WTC11 (cell line): ENCODE data around the gene DOCK7.

Source experiments
- ATF1 ChIP-seq: sonication (generic); formaldehyde crosslinking; IDR thresholded peaks from 2 replicates; pipeline ENCODE4 v1.8.1; 2023; ENCODE audit warnings: mild to moderate bottlenecking, moderate library complexity, missing genetic modification reagents
- CREB1 ChIP-seq: sonication (generic); formaldehyde crosslinking; IDR thresholded peaks from 2 replicates; pipeline ENCODE4 v1.8.0; 2023; ENCODE audit warnings: mild to moderate bottlenecking, missing genetic modification reagents
- CREM ChIP-seq: sonication (generic); formaldehyde crosslinking; IDR thresholded peaks from 2 replicates; pipeline ENCODE4 v1.8.1; 2022; ENCODE audit warnings: mild to moderate bottlenecking, missing genetic modification reagents, moderate library complexity
- ESRRA ChIP-seq: sonication (generic); formaldehyde crosslinking; IDR thresholded peaks from 2 replicates; pipeline ENCODE4 v1.8.1; 2022; ENCODE audit warnings: mild to moderate bottlenecking, missing genetic modification reagents, borderline replicate concordance
- NFYB ChIP-seq: sonication (generic); formaldehyde crosslinking; conservative IDR thresholded peaks from 2 replicates; pipeline ENCODE4 v1.8.0; 2022; ENCODE audit warnings: low read depth, missing genetic modification reagents
- PRRX2 ChIP-seq: fragments of 250-450 bp; sonication (Bioruptor Pico); IDR thresholded peaks from 2 replicates; pipeline ENCODE4 v1.8.0; 2021; ENCODE audit warnings: mild to moderate bottlenecking
- TCF7 ChIP-seq: sonication (generic); formaldehyde crosslinking; IDR thresholded peaks from 2 replicates; pipeline ENCODE4 v1.8.0; 2022; ENCODE audit warnings: mild to moderate bottlenecking, low read depth, missing genetic modification reagents, moderate library complexity
- ZNF121 ChIP-seq: sonication (generic); formaldehyde crosslinking; IDR thresholded peaks from 2 replicates; pipeline ENCODE4 v1.8.0; 2023; ENCODE audit warnings: missing genetic modification reagents
- ZNF396 ChIP-seq: fragments of 250-450 bp; sonication (Bioruptor Pico); IDR thresholded peaks from 2 replicates; pipeline ENCODE4 v1.8.0; 2021; ENCODE audit warnings: mild to moderate bottlenecking, moderate library complexity, borderline replicate concordance
- TF ChIP-seq, protein P1 (sequence below): fragments of 200-600 bp; IDR thresholded peaks from 2 replicates; pipeline ENCODE4 v1.8.0; 2022; ENCODE audit warnings: antibody characterized with exemption
- TF ChIP-seq, protein P2 (sequence below): sonication (generic); formaldehyde crosslinking; IDR thresholded peaks from 2 replicates; pipeline ENCODE4 v1.8.0; 2022; ENCODE audit warnings: mild to moderate bottlenecking, missing genetic modification reagents
- TF ChIP-seq, protein P3 (sequence below): sonication (generic); formaldehyde crosslinking; IDR thresholded peaks from 2 replicates; pipeline ENCODE4 v1.8.0; 2022; ENCODE audit warnings: mild to moderate bottlenecking, missing genetic modification reagents
- TF ChIP-seq, protein P4 (sequence below): sonication (generic); formaldehyde crosslinking; IDR thresholded peaks from 2 replicates; pipeline ENCODE4 v1.8.0; 2022; ENCODE audit warnings: mild to moderate bottlenecking, missing genetic modification reagents
- TF ChIP-seq, protein P5 (sequence below): sonication (generic); formaldehyde crosslinking; IDR thresholded peaks from 2 replicates; pipeline ENCODE4 v1.8.0; 2023; ENCODE audit warnings: missing genetic modification reagents, mild to moderate bottlenecking, borderline replicate concordance

DNA sequence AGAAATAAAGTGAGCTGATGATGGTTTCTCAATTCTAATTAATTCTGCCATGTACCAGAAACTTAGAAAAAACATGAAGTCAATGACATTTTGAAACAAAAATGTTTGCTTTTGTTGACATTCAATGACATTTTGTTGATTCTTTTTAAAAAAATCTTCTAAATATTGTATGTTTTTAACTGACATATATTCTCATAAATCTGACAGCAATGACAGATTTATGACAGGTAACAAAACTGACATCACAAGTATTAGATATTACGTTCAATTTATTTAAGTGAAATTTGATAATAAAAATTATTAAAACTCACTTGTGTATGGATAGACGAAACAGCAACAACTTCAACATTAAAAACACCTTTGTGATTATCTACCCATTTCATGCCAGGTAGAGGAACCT is 126.9 kb downstream of the DOCK7 start:
- TF ChIP-seq, protein P1, sequence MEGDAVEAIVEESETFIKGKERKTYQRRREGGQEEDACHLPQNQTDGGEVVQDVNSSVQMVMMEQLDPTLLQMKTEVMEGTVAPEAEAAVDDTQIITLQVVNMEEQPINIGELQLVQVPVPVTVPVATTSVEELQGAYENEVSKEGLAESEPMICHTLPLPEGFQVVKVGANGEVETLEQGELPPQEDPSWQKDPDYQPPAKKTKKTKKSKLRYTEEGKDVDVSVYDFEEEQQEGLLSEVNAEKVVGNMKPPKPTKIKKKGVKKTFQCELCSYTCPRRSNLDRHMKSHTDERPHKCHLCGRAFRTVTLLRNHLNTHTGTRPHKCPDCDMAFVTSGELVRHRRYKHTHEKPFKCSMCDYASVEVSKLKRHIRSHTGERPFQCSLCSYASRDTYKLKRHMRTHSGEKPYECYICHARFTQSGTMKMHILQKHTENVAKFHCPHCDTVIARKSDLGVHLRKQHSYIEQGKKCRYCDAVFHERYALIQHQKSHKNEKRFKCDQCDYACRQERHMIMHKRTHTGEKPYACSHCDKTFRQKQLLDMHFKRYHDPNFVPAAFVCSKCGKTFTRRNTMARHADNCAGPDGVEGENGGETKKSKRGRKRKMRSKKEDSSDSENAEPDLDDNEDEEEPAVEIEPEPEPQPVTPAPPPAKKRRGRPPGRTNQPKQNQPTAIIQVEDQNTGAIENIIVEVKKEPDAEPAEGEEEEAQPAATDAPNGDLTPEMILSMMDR, result no peak
- TF ChIP-seq ESRRA (CRISPR knock-in tag) (no peak), TCF7 (CRISPR knock-in tag) (no peak), ZNF121 (CRISPR knock-in tag) (no peak), CREM (no peak), PRRX2 (no peak), CREB1 (CRISPR knock-in tag) (no peak), NFYB (CRISPR knock-in tag) (no peak), ATF1 (no peak), ZNF396 (CRISPR knock-in tag) (no peak)
- TF ChIP-seq, protein P2, sequence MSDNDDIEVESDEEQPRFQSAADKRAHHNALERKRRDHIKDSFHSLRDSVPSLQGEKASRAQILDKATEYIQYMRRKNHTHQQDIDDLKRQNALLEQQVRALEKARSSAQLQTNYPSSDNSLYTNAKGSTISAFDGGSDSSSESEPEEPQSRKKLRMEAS, result no peak
- TF ChIP-seq, protein P3, sequence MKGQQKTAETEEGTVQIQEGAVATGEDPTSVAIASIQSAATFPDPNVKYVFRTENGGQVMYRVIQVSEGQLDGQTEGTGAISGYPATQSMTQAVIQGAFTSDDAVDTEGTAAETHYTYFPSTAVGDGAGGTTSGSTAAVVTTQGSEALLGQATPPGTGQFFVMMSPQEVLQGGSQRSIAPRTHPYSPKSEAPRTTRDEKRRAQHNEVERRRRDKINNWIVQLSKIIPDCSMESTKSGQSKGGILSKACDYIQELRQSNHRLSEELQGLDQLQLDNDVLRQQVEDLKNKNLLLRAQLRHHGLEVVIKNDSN (CRISPR knock-in tag), result no peak
- TF ChIP-seq, protein P4, sequence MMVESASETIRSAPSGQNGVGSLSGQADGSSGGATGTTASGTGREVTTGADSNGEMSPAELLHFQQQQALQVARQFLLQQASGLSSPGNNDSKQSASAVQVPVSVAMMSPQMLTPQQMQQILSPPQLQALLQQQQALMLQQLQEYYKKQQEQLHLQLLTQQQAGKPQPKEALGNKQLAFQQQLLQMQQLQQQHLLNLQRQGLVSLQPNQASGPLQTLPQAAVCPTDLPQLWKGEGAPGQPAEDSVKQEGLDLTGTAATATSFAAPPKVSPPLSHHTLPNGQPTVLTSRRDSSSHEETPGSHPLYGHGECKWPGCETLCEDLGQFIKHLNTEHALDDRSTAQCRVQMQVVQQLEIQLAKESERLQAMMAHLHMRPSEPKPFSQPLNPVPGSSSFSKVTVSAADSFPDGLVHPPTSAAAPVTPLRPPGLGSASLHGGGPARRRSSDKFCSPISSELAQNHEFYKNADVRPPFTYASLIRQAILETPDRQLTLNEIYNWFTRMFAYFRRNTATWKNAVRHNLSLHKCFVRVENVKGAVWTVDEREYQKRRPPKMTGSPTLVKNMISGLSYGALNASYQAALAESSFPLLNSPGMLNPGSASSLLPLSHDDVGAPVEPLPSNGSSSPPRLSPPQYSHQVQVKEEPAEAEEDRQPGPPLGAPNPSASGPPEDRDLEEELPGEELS (CRISPR knock-in tag), result no peak
- TF ChIP-seq, protein P5, sequence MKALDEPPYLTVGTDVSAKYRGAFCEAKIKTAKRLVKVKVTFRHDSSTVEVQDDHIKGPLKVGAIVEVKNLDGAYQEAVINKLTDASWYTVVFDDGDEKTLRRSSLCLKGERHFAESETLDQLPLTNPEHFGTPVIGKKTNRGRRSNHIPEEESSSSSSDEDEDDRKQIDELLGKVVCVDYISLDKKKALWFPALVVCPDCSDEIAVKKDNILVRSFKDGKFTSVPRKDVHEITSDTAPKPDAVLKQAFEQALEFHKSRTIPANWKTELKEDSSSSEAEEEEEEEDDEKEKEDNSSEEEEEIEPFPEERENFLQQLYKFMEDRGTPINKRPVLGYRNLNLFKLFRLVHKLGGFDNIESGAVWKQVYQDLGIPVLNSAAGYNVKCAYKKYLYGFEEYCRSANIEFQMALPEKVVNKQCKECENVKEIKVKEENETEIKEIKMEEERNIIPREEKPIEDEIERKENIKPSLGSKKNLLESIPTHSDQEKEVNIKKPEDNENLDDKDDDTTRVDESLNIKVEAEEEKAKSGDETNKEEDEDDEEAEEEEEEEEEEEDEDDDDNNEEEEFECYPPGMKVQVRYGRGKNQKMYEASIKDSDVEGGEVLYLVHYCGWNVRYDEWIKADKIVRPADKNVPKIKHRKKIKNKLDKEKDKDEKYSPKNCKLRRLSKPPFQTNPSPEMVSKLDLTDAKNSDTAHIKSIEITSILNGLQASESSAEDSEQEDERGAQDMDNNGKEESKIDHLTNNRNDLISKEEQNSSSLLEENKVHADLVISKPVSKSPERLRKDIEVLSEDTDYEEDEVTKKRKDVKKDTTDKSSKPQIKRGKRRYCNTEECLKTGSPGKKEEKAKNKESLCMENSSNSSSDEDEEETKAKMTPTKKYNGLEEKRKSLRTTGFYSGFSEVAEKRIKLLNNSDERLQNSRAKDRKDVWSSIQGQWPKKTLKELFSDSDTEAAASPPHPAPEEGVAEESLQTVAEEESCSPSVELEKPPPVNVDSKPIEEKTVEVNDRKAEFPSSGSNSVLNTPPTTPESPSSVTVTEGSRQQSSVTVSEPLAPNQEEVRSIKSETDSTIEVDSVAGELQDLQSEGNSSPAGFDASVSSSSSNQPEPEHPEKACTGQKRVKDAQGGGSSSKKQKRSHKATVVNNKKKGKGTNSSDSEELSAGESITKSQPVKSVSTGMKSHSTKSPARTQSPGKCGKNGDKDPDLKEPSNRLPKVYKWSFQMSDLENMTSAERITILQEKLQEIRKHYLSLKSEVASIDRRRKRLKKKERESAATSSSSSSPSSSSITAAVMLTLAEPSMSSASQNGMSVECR (CRISPR knock-in tag), result no peak
